NCI-H2081 treated with DMSO at 0.1 percent for 48 hours (cell line): ENCODE results near the gene SPATA33.
"Not testable (repeated sequence)": the region's sequence is repeated elsewhere in the genome, so short reads cannot be mapped to it uniquely, and the experiment has no call there.

ENCODE experiments used
- DNase-seq: peaks from one replicate; lab custom pipeline; 2025; lab: John Stamatoyannopoulos, UW

SPATA33 gene

GRCh38 chr16:89664238-89664637, 6.6 kb downstream of the SPATA33 start:
- DNase-seq: not testable (repeated sequence)

- DNase-seq: not testable (repeated sequence)
Observed at GRCh38 chr16:89667000-89667399, 9.4 kb downstream of the SPATA33 start.

GRCh38 chr16:89667633-89668032, 10.0 kb downstream of the SPATA33 start:
- DNase-seq: no peak

GRCh38 chr16:89668790-89669158, 11.1 kb downstream of the SPATA33 start:
- no peak for DNase-seq

- no peak for DNase-seq
Observed at GRCh38 chr16:89669755-89670154, 12.1 kb downstream of the SPATA33 start.

GRCh38 chr16:89670496-89671431, 13.1 kb downstream of the SPATA33 start:
- no peak for DNase-seq

GRCh38 chr16:89671565-89671964, 13.9 kb downstream of the SPATA33 start:
- DNase-seq: not testable (repeated sequence)

- DNase-seq: no peak
Observed at GRCh38 chr16:89672177-89672941, 14.7 kb downstream of the SPATA33 start.

GRCh38 chr16:89678258-89678657, 20.6 kb downstream of the SPATA33 start:
- DNase-seq: no peak

- no peak for DNase-seq
Observed at GRCh38 chr16:89685916-89686315, 28.3 kb downstream of the SPATA33 start.

- DNase-seq: no peak
Observed at GRCh38 chr16:89686520-89687091, 29.0 kb downstream of the SPATA33 start, which contains the start of gene CDK10. Gene CDK10 (plus strand): TSS chr16:89686689. CDS start chr16:89686711, 22 bp downstream.

- DNase-seq: no peak
Observed at GRCh38 chr16:89687092-89687940, 29.7 kb downstream of the SPATA33 start.

- DNase-seq: no peak
Observed at GRCh38 chr16:89688395-89688794, 30.8 kb downstream of the SPATA33 start.

- no peak for DNase-seq
Observed at GRCh38 chr16:89689142-89689541, 31.5 kb downstream of the SPATA33 start.

- not testable (repeated sequence) for DNase-seq
Observed at GRCh38 chr16:89689621-89690020, 32.0 kb downstream of the SPATA33 start.

- DNase-seq: no peak
Observed at GRCh38 chr16:89690392-89690901, 32.8 kb downstream of the SPATA33 start.

GRCh38 chr16:89691231-89691985, 33.8 kb downstream of the SPATA33 start:
- DNase-seq: no peak

- no peak for DNase-seq
Observed at GRCh38 chr16:89691986-89692569, 34.4 kb downstream of the SPATA33 start.

GRCh38 chr16:89693289-89693731, 35.7 kb downstream of the SPATA33 start:
- DNase-seq: no peak
